HAP-1 (cell line): Measurements from ENCODE around the gene TNFRSF25.

Source experiments
- DNase-seq, 2 experiments: peaks; one replicate each; pipeline ENCODE4 v3.0.0-alpha.2; 2016 to 2020; ENCODE audit warnings: low spot score in 2 of 2
- H3K27me3 ChIP-seq: fragments of 250-450 bp; sonication (Bioruptor Pico); 2 replicates; pipeline ENCODE4 v1.5.1; 2020; ENCODE audit warnings: low read depth, mild to moderate bottlenecking, moderate library complexity
- H3K36me3 ChIP-seq: fragments of 250-450 bp; sonication (Bioruptor Pico); replicated peaks from 2 replicates; pipeline ENCODE4 v1.5.1; 2020; ENCODE audit warnings: mild to moderate bottlenecking
- H3K4me1 ChIP-seq: fragments of 250-450 bp; sonication (Bioruptor Pico); 2 replicates; pipeline ENCODE4 v1.5.1; 2020; ENCODE audit warnings: mild to moderate bottlenecking
- H3K4me3 ChIP-seq: fragments of 250-450 bp; sonication (Bioruptor Pico); 2 replicates; pipeline ENCODE4 v1.5.1; 2020; ENCODE audit warnings: mild to moderate bottlenecking, moderate library complexity
- H3K9me3 ChIP-seq: fragments of 250-450 bp; sonication (Bioruptor Pico); 2 replicates; pipeline ENCODE4 v1.5.1; 2020; ENCODE audit warnings: mild to moderate bottlenecking, moderate library complexity
- in situ Hi-C: fragments of 300-500 bp; cut with MboI; formaldehyde crosslinking; loops from 3 replicates; pipeline ENCODE4 v1.14.3; 2020; ENCODE audit warnings: low sequenced_read_pairs, inconsistent platforms, mixed read lengths

TNFRSF25 gene

DNA sequence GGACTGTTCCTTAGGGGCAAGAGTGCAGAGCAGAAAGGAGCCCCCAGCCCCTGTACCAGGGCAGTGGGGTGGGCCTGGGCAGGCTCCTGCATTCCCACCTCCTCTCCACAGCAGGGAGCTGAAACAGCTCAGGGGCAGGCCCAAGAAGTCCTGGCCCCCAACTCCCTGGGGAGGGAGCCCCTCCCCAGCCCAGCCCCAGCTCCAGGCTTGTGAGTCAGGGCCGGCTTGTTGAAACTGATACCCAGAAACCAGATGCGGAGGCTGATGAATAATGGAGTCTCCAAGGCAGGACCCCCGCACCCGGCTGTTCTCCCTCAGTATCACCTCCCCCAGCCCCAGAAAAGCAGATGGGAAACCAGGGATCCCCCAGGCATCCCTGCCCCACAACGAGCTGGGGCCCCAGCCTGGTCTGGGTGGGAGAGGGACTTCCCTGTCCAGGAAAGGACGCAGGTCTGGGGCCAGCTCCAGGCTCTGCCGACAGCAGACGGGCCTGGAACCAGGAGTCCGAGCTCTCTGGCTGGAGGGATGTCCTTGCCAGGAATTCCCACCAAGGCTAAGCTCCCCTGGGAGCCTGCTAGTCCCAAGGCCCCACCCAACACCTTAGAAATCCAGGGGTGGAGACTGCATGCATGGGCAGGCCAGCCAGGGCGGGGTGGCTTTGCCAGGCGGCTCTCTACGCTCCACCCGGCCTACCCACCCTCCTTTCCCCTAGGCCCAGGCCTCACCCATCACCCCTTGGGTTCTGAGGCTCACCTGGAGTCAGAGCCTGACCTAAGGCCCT lies 22.8 kb upstream of the TNFRSF25 start:
- Histone ChIP-seq H3K4me3 (no peak overlapping the region), H3K27me3 (peaks cover 15% of the 10 kb centered on the region), H3K4me1 (peaks cover 6% of the 10 kb centered on the region; the same call in 1 of the 2 replicates), H3K36me3 (no peaks in the 10 kb centered on the region), H3K9me3 (no peaks in the 10 kb centered on the region)
- DNase-seq = peak in 1 of 2 experiments; percentile 58
- in situ Hi-C loops = no loop called here

DNA sequence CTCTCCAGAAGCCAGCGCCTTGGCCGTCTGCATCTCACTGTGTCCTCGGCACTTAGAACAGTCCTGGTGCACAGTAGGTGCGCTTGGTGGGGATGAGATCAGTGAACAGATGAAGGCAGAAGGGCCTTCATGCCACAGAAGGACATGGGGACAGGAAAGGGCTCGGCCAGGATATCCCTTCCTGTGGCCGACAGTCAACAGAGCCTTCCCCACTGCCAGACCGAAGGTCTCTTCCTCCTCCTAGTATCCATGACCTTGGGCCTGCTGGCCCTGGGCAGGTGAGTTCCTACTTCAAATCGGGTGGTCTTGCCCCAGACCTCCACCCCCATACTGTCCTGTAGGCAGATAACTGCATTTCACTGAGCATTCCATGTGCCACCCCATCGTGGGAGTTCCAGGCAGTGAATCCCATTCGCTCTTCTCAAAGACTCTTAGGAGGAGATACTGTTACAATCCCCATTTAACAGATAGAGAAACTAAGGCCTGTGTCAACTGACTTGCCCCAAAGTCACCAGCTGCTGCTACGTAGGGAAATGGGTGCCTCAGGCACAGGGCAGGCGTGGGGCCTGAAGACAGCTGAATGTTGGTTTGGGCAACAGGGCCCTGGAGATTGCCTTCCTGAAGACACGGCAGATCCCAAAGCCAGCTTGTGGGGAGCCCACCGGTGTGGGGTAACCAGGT lies 22.0 kb upstream of the TNFRSF25 start:
- in situ Hi-C loops = no loop called here
- Histone ChIP-seq H3K36me3 (no peaks in the 10 kb centered on the region), H3K27me3 (peaks cover 15% of the 10 kb centered on the region), H3K4me1 (peaks cover 6% of the 10 kb centered on the region; the same call in 1 of the 2 replicates), H3K9me3 (no peaks in the 10 kb centered on the region), H3K4me3 (no peak overlapping the region)
- DNase-seq = no peak

DNA sequence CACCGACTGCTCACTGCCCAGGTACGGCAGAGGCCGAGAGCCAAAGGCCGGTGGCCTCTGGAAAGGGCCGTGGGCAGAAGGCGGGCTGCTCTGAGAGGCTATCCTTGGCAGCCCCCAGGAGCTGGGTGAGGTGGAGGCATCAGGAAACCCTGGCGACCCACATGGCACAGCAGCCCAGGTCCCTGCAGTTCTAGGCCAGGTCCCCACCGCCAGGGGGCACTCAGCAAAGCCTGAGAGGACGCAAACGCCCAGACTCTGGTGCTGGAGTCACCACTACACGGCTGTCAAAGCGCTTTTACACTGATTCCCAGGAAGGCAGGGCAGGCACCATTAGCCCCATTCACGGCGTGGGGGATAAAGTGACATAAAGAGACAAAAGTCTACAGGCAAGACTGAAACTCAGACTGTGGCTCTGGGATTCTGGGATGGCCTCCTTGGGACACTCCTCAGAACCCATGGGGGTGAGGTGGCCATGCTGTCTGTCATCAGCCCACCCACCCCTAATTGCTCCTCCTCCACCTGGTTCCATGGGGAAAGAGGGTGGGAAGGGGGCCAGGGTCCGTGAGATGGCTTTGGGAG lies 20.5 kb upstream of the TNFRSF25 start:
- Histone ChIP-seq H3K9me3 (no peaks in the 10 kb centered on the region), H3K4me1 (peaks cover 4% of the 10 kb centered on the region; the same call in 1 of the 2 replicates), H3K27me3 (peaks cover 15% of the 10 kb centered on the region), H3K4me3 (no peak overlapping the region), H3K36me3 (no peaks in the 10 kb centered on the region)
- DNase-seq = peak; percentile 63 to 92
- in situ Hi-C loops = no loop called here

DNA sequence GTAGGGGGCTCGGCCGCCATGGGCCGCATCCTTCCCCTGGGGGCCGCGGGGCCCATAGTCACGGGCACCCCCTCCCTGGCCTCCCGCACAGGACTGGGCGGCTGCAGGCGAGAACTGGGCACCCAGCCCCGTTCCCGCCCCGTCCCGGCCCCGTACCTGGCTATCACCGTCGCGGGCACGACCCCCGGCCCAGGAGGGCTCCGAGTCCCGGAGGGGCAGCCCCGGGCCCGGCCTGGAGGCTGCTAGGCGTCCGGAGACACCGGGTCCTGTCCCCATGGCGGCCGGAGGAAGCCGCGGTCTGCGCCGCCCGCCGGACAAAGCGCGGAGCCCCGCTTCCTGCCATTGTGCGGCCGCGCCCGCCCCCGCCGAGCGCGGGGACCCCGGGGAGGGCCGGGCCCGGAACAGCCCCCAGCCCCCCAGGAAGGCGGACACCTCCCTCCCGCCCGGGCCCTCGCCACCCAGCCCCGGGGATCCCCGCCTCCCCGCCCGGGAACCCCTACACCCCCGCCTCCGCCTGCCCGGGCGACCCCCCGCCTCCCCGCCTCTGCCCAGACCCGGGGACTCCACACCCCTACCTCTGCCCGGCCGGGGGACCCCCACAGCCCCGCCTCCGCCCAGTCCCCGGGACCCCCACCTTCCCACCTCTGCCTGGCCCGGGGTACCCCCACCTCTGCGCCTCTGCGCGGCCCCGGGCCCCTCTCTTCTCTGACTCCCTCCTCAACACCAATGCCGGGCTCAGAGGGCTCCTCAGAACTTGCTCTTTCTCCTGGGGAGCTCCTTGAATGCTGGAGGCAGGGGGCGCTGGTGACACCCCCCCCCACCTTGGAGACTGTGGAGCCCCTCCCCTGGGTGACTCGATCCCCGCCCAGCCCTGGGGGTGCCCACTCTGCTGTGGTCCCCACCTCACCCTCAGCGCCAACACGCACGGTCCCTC lies 19.5 kb upstream of the TNFRSF25 start:
- Histone ChIP-seq H3K27me3 (peaks cover 15% of the 10 kb centered on the region), H3K4me3 (no peak overlapping the region), H3K4me1 (no peaks in the 10 kb centered on the region), H3K9me3 (no peaks in the 10 kb centered on the region), H3K36me3 (no peaks in the 10 kb centered on the region)
- in situ Hi-C loops = no loop called here
- no peak for DNase-seq

DNA sequence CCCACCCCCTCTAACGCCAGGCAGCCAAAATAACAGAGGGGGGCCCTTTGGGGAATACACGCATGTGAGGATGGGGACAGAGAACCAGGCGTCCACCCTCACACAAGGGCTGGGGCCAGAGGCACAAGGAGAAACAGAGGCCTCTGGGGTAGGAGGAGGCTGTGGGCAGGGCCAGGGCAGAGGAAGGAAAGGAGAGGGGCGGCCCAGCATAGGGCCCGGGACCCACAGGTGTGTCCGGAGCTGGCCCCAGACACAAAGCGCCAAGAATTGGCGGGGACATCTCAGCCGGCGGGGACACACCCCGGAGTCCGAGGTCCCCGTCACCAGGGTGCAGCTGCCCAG lies 18.8 kb upstream of the TNFRSF25 start:
- Histone ChIP-seq H3K9me3 (no peaks in the 10 kb centered on the region), H3K4me3 (no peak overlapping the region), H3K27me3 (peaks cover 15% of the 10 kb centered on the region), H3K4me1 (no peaks in the 10 kb centered on the region), H3K36me3 (no peaks in the 10 kb centered on the region)
- in situ Hi-C loops = no loop called here
- DNase-seq = no peak

DNA sequence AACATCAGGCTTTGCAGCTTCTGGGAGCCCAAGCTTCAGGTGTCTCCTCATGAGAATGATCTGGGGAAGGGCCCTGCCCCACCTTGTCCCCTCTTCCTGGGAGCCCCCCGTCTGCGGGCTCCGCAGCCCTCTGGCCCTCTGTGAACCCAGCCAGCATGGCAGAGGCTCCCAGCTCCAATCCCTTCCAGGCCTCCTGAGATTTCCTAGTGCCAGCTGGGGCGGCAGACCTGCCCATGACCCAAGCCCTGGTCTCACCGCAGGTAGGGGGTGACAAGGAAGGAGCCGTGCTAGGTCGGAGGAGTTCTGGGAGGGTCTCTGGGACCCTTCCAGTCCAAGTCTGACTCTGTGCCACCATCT lies 17.8 kb upstream of the TNFRSF25 start:
- in situ Hi-C loops = no loop called here
- DNase-seq = no peak

DNA sequence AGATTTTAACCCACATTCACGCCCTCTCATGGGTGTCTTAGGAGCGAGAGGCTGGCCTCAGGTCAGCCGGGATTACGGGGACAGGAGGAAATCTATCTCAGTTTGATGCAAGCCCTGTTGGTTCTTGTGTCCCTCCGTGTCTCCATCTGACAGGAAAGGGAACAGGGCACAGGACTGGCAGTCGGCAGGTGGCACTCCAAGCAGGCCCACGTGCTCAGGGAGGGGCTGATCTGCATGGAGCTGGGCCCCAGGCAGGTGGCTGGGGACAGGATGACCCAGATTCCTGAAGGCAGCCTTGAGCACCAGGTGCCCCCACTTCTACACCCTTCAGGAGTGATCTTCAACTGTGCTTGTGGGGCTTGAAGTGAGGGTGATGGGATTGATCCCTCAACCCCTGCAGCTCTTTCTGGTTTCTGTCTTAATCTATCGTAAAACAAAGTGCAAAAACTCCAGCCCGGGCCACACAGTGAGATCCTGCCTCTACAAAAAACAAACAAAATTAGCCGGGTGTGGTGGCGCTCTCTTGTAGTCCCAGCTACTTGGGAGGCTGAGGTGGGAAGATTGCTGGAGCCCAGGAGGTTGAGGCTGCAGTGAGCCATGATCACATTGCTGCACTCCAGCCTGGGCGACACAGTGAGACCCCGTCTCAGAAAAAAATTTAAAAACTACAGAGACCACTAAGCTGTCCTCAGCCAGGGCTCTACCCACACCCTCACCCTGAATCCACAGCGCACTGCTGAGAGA lies 17.2 kb upstream of the TNFRSF25 start:
- DNase-seq = no peak
- H3K27me3 ChIP-seq = peaks cover 15% of the 10 kb centered on the region
- no peaks in the 10 kb centered on the region for H3K4me1 ChIP-seq
- in situ Hi-C loops = no loop called here
- no peaks in the 10 kb centered on the region for H3K9me3 ChIP-seq
- H3K36me3 ChIP-seq = no peaks in the 10 kb centered on the region
- H3K4me3 ChIP-seq = no peak overlapping the region

More for the DNA sequence above, 17.8 kb upstream of the TNFRSF25 start:
- Histone ChIP-seq H3K27me3 (peaks cover 15% of the 10 kb centered on the region), H3K4me1 (no peaks in the 10 kb centered on the region), H3K36me3 (no peaks in the 10 kb centered on the region), H3K4me3 (no peak overlapping the region), H3K9me3 (no peaks in the 10 kb centered on the region)

DNA sequence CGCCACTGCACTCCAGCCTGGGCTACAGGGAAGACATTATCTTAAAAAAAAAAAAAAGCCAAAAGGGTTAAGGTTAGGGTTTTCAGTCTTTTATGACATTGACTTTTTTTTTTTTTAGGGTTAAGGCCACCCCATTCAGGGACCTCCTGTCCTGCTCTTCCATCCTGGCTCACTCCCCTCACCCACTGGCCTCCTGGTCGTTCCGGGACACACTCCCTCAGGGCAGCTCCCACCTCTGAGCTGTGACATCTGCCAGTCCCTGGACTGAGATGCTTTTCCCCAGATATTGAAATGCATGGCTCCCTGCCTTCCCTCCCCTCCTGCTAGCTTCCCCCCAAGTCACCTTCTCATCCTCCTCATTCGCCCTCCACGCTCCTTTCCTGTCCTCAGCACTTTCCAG lies 15.8 kb upstream of the TNFRSF25 start:
- Histone ChIP-seq H3K36me3 (no peaks in the 10 kb centered on the region), H3K4me3 (no peak overlapping the region), H3K27me3 (peaks cover 15% of the 10 kb centered on the region), H3K4me1 (no peaks in the 10 kb centered on the region), H3K9me3 (no peaks in the 10 kb centered on the region)
- no peak for DNase-seq
- in situ Hi-C loops = no loop called here

DNA sequence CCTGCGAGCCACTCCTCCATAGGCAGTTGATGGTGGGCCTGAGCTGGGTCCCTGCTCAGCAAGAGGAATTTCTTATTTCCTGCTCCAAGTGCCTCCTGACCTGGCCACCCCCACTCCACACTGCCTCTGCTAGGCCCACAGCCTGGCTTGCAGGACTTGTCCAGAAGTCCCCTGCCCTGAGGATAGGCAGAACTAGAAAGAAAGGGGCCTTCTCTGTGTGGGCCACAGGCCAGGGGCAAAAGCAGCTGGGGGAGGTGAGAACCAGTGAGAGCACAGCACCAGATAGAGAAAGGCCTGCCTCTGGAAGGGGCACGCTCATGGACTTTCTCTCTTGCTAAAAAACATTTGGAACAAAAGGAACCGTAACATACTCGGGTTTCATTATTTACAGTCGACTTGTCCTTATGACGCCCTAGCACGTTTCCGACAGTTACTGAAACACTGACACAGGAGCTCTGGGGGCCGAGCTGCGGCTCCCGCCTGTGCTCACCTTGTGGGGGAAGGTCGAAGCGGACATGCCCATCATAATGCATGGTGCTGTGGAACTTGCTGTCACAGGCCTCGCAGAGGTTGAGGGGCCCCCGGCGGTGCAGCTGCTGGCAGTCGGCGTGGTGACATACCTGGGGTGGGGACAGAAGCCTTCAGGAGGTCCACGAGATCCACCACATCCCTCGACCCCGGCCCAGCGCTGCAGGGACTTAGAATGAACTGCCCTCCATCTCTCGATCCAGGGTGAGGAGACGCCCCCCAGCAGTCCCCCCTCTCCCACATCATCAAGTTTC lies 11.3 kb upstream of the TNFRSF25 start:
- no peaks in the 10 kb centered on the region for H3K9me3 ChIP-seq
- H3K36me3 ChIP-seq = no peaks in the 10 kb centered on the region; the same call in 1 of the 2 replicates
- H3K27me3 ChIP-seq = no peaks in the 10 kb centered on the region
- no peaks in the 10 kb centered on the region for H3K4me1 ChIP-seq
- no peak overlapping the region for H3K4me3 ChIP-seq
- no peak for DNase-seq
- in situ Hi-C loops = loop anchor here (10.0 kb wide), 2 partner anchors 222 to 748 kb away; no protein-coding TSS in a partner anchor

DNA sequence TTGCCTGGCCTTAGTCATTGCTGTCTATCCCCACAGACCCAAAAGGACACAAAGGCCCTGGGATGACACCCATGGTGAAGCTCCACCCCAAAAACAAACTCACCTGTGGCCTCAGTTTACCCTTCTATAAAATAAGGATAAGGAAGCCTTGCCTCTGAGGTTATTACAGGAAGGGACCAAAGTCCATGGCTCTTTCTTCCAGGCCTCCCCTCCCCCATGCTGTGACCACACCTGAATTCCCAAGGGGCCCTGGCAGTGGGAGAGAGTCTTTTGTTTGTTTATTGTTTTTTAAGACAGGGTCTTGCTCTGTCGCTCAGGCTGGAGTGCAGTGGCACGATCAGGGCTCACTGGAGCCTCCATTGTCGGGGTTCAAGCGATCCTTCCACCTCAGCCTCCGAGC lies 10.5 kb upstream of the TNFRSF25 start:
- DNase-seq = no peak
- in situ Hi-C loops = loop anchor here (10.0 kb wide), 2 partner anchors 222 to 748 kb away; no protein-coding TSS in a partner anchor
- H3K4me1 ChIP-seq = no peaks in the 10 kb centered on the region

DNA sequence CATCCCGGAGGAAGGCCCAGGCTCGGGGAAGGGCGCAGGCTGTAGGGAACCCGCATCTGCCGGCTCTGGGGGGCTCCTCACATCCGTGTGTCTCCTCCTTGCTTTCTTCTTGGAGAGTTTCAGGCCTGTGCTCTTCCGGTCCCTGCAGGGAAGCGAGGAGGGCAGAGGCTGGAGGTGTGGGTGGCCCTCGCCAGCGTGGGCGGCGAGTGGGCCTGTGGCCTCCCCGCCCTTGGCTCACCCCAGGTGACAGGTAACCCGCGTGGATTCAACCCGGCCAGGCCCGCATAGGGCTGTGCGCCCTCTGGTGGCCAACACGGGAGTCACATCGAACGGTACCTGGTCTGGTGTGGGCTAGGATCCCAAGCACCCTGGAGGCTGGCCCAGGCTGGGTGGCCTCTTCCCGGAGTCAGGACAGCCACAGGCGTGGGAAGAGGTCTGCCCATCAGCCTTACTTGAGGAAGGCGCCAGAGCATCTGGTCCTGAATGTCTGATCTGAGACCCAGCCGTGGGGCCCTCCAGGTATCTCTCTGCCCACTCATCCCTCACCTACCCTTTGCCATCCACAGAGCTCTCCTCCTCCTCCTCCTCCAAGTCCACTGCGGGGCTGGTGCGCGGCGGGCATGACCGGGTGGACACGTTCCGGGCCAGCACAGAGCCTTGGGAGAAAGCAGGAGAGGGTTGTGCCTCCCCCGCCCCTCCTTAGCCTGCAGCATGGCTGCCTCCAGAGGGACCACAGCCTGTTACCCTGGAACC lies 9.6 kb upstream of the TNFRSF25 start:
- peak; percentile 13 to 79 for DNase-seq
- no peak overlapping the region for H3K4me3 ChIP-seq
- in situ Hi-C loops = loop anchor here (10.0 kb wide), 2 partner anchors 221 to 749 kb away; no protein-coding TSS in a partner anchor
- H3K36me3 ChIP-seq = no peaks in the 10 kb centered on the region; the same call in 1 of the 2 replicates
- no peaks in the 10 kb centered on the region for H3K9me3 ChIP-seq
- no peaks in the 10 kb centered on the region for H3K4me1 ChIP-seq
- no peaks in the 10 kb centered on the region for H3K27me3 ChIP-seq

More for the DNA sequence above, 10.5 kb upstream of the TNFRSF25 start:
- Histone ChIP-seq H3K36me3 (no peaks in the 10 kb centered on the region; the same call in 1 of the 2 replicates), H3K27me3 (no peaks in the 10 kb centered on the region), H3K4me3 (no peak overlapping the region), H3K9me3 (no peaks in the 10 kb centered on the region)
